Activated naive CD4-positive, alpha-beta T cell (primary cell): ENCODE data around the gene TMEM106B.

Experiments
- DNase-seq, 4 experiments: peaks; one replicate each; lab custom pipeline; 2025; lab: John Stamatoyannopoulos, UW

The TMEM106B gene

GRCh38 chr7:12228024-12228423, 16.9 kb downstream of the TMEM106B start:
- no peak for DNase-seq

GRCh38 chr7:12229046-12229445, 18.0 kb downstream of the TMEM106B start:
- no peak for DNase-seq

GRCh38 chr7:12231097-12231496, 20.0 kb downstream of the TMEM106B start:
- DNase-seq = no peak

GRCh38 chr7:12233175-12233574, 22.1 kb downstream of the TMEM106B start:
- DNase-seq = no peak

GRCh38 chr7:12234334-12234865, 23.3 kb downstream of the TMEM106B start:
- no peak for DNase-seq

- no peak for DNase-seq
These were observed 24.9 kb downstream of the TMEM106B start for GRCh38 chr7:12235970-12236369.

- no peak for DNase-seq
These were observed 25.9 kb downstream of the TMEM106B start for GRCh38 chr7:12237007-12237406.

- no peak for DNase-seq
These were observed 28.7 kb downstream of the TMEM106B start for GRCh38 chr7:12239806-12240205.

GRCh38 chr7:12244129-12244528, 33.0 kb downstream of the TMEM106B start:
- DNase-seq = no peak

- DNase-seq = no peak
These were observed 33.6 kb downstream of the TMEM106B start for GRCh38 chr7:12244694-12245093.

GRCh38 chr7:12249706-12250105, 38.6 kb downstream of the TMEM106B start:
- no peak for DNase-seq

- DNase-seq = no peak
These were observed 39.1 kb downstream of the TMEM106B start for GRCh38 chr7:12250232-12250631.

- DNase-seq = no peak
These were observed 45.0 kb downstream of the TMEM106B start for GRCh38 chr7:12256090-12256489.

GRCh38 chr7:12257582-12257981, 46.5 kb downstream of the TMEM106B start:
- DNase-seq = no peak

GRCh38 chr7:12258074-12258473, 47.0 kb downstream of the TMEM106B start:
- no peak for DNase-seq

GRCh38 chr7:12267542-12267941, 56.4 kb downstream of the TMEM106B start:
- DNase-seq = no peak

GRCh38 chr7:12269100-12269895, 58.2 kb downstream of the TMEM106B start:
- no peak for DNase-seq

- DNase-seq = no peak
These were observed 69.9 kb downstream of the TMEM106B start for GRCh38 chr7:12281038-12281437.

GRCh38 chr7:12287901-12288300, 76.8 kb downstream of the TMEM106B start:
- DNase-seq = no peak

- DNase-seq = no peak
These were observed 78.9 kb downstream of the TMEM106B start for GRCh38 chr7:12289996-12290395.

GRCh38 chr7:12290761-12291160, 79.7 kb downstream of the TMEM106B start:
- no peak for DNase-seq

GRCh38 chr7:12291870-12292269, 80.8 kb downstream of the TMEM106B start:
- DNase-seq = no peak
